HepG2 (cell line): Measurements from ENCODE around the gene CAPZB.

Experiments used
- BRCA1 ChIP-seq: sonication (generic); formaldehyde crosslinking; IDR thresholded peaks from 2 replicates; pipeline ENCODE4 v1.4.0; 2020; ENCODE audit warnings: missing genetic modification reagents
- EZH2 ChIP-seq: conservative IDR thresholded peaks from 2 replicates; pipeline ENCODE4 v1.6.1; 2012; ENCODE audit warnings: mild to moderate bottlenecking, low read depth, low read length, moderate library complexity
- NCOA2 ChIP-seq: sonication (generic); formaldehyde crosslinking; IDR thresholded peaks from 2 replicates; pipeline ENCODE4 v1.8.0; 2022; ENCODE audit warnings: inconsistent platforms
- POLR2AphosphoS5 ChIP-seq: IDR thresholded peaks from 2 replicates; pipeline ENCODE4 v1.6.1; 2012; ENCODE audit warnings: low read depth, low read length
- UBTF ChIP-seq: sonication (generic); formaldehyde crosslinking; IDR thresholded peaks from 2 replicates; pipeline ENCODE4 v1.4.0; 2020; ENCODE audit warnings: mild to moderate bottlenecking, missing genetic modification reagents
- XRCC5 ChIP-seq: fragments of 200-400 bp; formaldehyde crosslinking; optimal IDR thresholded peaks from 2 replicates; pipeline ENCODE3; 2017; ENCODE audit warnings: mild to moderate bottlenecking, low read length
- ZBTB10 ChIP-seq: sonication (generic); formaldehyde crosslinking; IDR thresholded peaks from 2 replicates; pipeline ENCODE4 v1.4.0; 2020; ENCODE audit warnings: missing genetic modification reagents, borderline replicate concordance

GRCh38 chr1:19312782-19313635 is 172.3 kb downstream of the CAPZB start:
- no peak for TF ChIP-seq POLR2AphosphoS5
- no peak for TF ChIP-seq BRCA1 (CRISPR knock-in tag)
- no peak for TF ChIP-seq ZBTB10 (CRISPR knock-in tag)
- no peak for TF ChIP-seq UBTF
- TF ChIP-seq NCOA2 (CRISPR knock-in tag), result no peak
- no peak for TF ChIP-seq EZH2
- TF ChIP-seq XRCC5, result no peak
